NCI-H2029 treated with DMSO at 0.1 percent for 48 hours (cell line): ENCODE results near the gene TMX4.

Experiments used
- DNase-seq: peaks from one replicate; lab custom pipeline; 2025; lab: John Stamatoyannopoulos, UW

Gene TMX4

GRCh38 chr20:8019998-8020247, 362 bp upstream of the TMX4 start:
- no peak for DNase-seq

GRCh38 chr20:8018958-8019245, 659 bp downstream of the TMX4 start:
- DNase-seq, result no peak

GRCh38 chr20:8012724-8013123, 6.8 kb downstream of the TMX4 start:
- DNase-seq, result no peak

GRCh38 chr20:8008733-8009132, 10.8 kb downstream of the TMX4 start:
- no peak for DNase-seq

GRCh38 chr20:8007490-8007889, 12.1 kb downstream of the TMX4 start:
- peak; percentile 58 for DNase-seq

GRCh38 chr20:8005575-8006366, 13.8 kb downstream of the TMX4 start:
- DNase-seq, result peak; percentile 25

GRCh38 chr20:8005033-8005432, 14.5 kb downstream of the TMX4 start:
- no peak for DNase-seq

- peak; percentile 72 for DNase-seq
These were observed 17.5 kb downstream of the TMX4 start for GRCh38 chr20:8002056-8002455.

- no peak for DNase-seq
These were observed 18.8 kb downstream of the TMX4 start for GRCh38 chr20:8000796-8001195.

- DNase-seq, result no peak
These were observed 22.7 kb downstream of the TMX4 start for GRCh38 chr20:7996898-7997297.

- no peak for DNase-seq
These were observed 24.8 kb downstream of the TMX4 start for GRCh38 chr20:7994809-7995208.

GRCh38 chr20:7993703-7994102, 25.9 kb downstream of the TMX4 start:
- no peak for DNase-seq

GRCh38 chr20:7993238-7993637, 26.3 kb downstream of the TMX4 start:
- no peak for DNase-seq

GRCh38 chr20:7990385-7990784, 29.2 kb downstream of the TMX4 start:
- no peak for DNase-seq

GRCh38 chr20:7989379-7989778, 30.2 kb downstream of the TMX4 start:
- DNase-seq, result no peak

GRCh38 chr20:7985916-7986315, 33.6 kb downstream of the TMX4 start:
- no peak for DNase-seq

GRCh38 chr20:7984192-7984591, 35.4 kb downstream of the TMX4 start:
- DNase-seq, result no peak

- DNase-seq, result no peak
These were observed 38.2 kb downstream of the TMX4 start for GRCh38 chr20:7981374-7981773.

GRCh38 chr20:7980332-7981046, 39.1 kb downstream of the TMX4 start:
- DNase-seq, result no peak

- DNase-seq, result no peak
These were observed 41.9 kb downstream of the TMX4 start for GRCh38 chr20:7977709-7978108.

GRCh38 chr20:7975851-7976414, 43.6 kb downstream of the TMX4 start:
- DNase-seq, result no peak

- DNase-seq, result no peak
These were observed 44.7 kb downstream of the TMX4 start for GRCh38 chr20:7974785-7975435.
